Gastroesophageal sphincter (tissue), 3 donors: Measurements from ENCODE around the gene TMEM121B.

ENCODE experiments used
- POLR2A ChIP-seq, 2 donors: fragments of 450-650 bp; IDR thresholded peaks; one replicate each; pipeline ENCODE4 v1.6.1; 2017; ENCODE audit warnings: antibody characterized with exemption in 2 of 2, mild to moderate bottlenecking in 2 of 2, moderate library complexity in 1 of 2
- TF ChIP-seq, protein P1 (sequence below), 4 experiments: fragments of 200-600 bp in 2 of 4; fragments of 450-650 bp in 2 of 4; sonication (generic) in 1 of 4; IDR thresholded peaks; one replicate each; pipeline ENCODE4 v1.5.1; 2017 to 2019; ENCODE audit warnings: antibody characterized with exemption in 4 of 4, mild to moderate bottlenecking in 2 of 4, moderate library complexity in 2 of 4

DNA sequence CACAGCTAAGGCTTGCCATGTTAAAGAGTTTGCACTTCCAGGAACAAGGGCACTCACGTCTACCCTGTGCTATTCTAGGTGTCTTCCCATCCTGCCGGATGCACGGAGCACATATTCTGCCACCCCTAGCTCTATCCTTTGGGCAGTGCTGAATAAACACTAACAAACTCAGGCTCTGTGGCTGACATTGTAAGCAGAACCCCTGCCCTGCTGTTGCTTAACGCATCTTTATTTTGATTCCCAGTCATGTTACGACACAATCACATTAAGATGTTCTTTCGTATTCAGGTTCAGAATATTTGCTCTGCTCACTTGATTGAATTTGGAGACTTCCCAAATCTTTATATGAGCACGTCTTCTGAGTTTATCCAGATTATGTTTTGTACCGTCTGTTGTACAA lies 41.6 kb upstream of the TMEM121B start:
- TF ChIP-seq POLR2A (IDR thresholded peaks at IDR 0.05), result no peak
- TF ChIP-seq, protein P1, sequence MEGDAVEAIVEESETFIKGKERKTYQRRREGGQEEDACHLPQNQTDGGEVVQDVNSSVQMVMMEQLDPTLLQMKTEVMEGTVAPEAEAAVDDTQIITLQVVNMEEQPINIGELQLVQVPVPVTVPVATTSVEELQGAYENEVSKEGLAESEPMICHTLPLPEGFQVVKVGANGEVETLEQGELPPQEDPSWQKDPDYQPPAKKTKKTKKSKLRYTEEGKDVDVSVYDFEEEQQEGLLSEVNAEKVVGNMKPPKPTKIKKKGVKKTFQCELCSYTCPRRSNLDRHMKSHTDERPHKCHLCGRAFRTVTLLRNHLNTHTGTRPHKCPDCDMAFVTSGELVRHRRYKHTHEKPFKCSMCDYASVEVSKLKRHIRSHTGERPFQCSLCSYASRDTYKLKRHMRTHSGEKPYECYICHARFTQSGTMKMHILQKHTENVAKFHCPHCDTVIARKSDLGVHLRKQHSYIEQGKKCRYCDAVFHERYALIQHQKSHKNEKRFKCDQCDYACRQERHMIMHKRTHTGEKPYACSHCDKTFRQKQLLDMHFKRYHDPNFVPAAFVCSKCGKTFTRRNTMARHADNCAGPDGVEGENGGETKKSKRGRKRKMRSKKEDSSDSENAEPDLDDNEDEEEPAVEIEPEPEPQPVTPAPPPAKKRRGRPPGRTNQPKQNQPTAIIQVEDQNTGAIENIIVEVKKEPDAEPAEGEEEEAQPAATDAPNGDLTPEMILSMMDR (IDR thresholded peaks at IDR 0.05), result no peak
